Measurements from ENCODE around the gene TELO2. TPM values are rescaled to one million over a fixed set of nuclear protein-coding genes. Genes with fewer than 3 reads are reported as not detected.

Gene TELO2
- total RNA-seq, 4 donors from 2014 or later = 22.2 to 98.1 (median 49.6) TPM

- Histone ChIP-seq H3K27ac (no peak overlapping the region), H3K36me3 (peaks cover 0 to 38% (median 17%) of the 10 kb centered on the region in 4 donors), H3K4me1 (peaks cover 0 to 10% (median 8%) of the 10 kb centered on the region in 4 donors), H3K4me3 (no peak overlapping the region), H3K27me3 (no peaks in the 10 kb centered on the region), H3K9me3 (no peaks in the 10 kb centered on the region)
- in situ Hi-C loops (cut with MboI; ENCODE audit: low pct_ligation_motif_present in 1 of 4, low pct_unique_long_range_greater_than_20kb in 1 of 4, low sequenced_read_pairs in 3 of 4) (no loop called here), intact Hi-C loops (cut with DNase I; ENCODE audit: low total_unique reads) (no loop called here)
- no peak for DNase-seq
- whole genome bisulfite sequencing, 2 donors (ENCODE audit: low coverage in 1 of 2) = 89 to 92% methylated on average over 7 to 23 of the region's 35 CpGs
- TF ChIP-seq CTCF (IDR thresholded peaks at IDR 0.05) = no peak
- TF ChIP-seq POLR2A (IDR thresholded peaks at IDR 0.05) = no peak
- TF ChIP-seq POLR2AphosphoS5 (IDR thresholded peaks at IDR 0.05) = no peak
- TF ChIP-seq EP300 (IDR thresholded peaks at IDR 0.05; ENCODE audit: low read depth) = no peak
Observed at GRCh38 chr16:1498899-1499676, 5.9 kb downstream of the TELO2 start.

- peaks cover 0 to 1% (median under 1%) of the 10 kb centered on the region in 4 donors for H3K4me1 ChIP-seq
- TF ChIP-seq EP300 (IDR thresholded peaks at IDR 0.05; ENCODE audit: low read depth) (no peak), CTCF (IDR thresholded peaks at IDR 0.05) (no peak), POLR2A (IDR thresholded peaks at IDR 0.05) (no peak), POLR2AphosphoS5 (IDR thresholded peaks at IDR 0.05) (no peak)
- H3K36me3 ChIP-seq = peaks cover 0 to 38% (median 17%) of the 10 kb centered on the region in 4 donors
- no peaks in the 10 kb centered on the region for H3K27me3 ChIP-seq
- DNase-seq = no peak
- no peak overlapping the region for H3K27ac ChIP-seq
- 80 to 94% methylated on average over 2 to 36 of the region's 36 CpGs for WGBS, 2 donors (ENCODE audit: low coverage in 1 of 2)
- in situ Hi-C loops (cut with MboI; ENCODE audit: low pct_ligation_motif_present in 1 of 4, low pct_unique_long_range_greater_than_20kb in 1 of 4, low sequenced_read_pairs in 3 of 4) (no loop called here), intact Hi-C loops (cut with DNase I; ENCODE audit: low total_unique reads) (no loop called here)
- no peaks in the 10 kb centered on the region for H3K9me3 ChIP-seq
- H3K4me3 ChIP-seq = no peak overlapping the region
Observed at GRCh38 chr16:1499756-1500464, 6.8 kb downstream of the TELO2 start.

- in situ Hi-C loops (cut with MboI; ENCODE audit: low pct_ligation_motif_present in 1 of 4, low pct_unique_long_range_greater_than_20kb in 1 of 4, low sequenced_read_pairs in 3 of 4) (no loop called here), intact Hi-C loops (cut with DNase I; ENCODE audit: low total_unique reads) (no loop called here)
- WGBS, 2 donors (ENCODE audit: low coverage in 1 of 2) = 93% methylated on average over 26 of the region's 44 CpGs; no CpG with 5 or more reads in 1 of the 2 donors
- no peaks in the 10 kb centered on the region for H3K4me1 ChIP-seq
- DNase-seq = no peak
- no peaks in the 10 kb centered on the region for H3K9me3 ChIP-seq
- H3K27me3 ChIP-seq = no peaks in the 10 kb centered on the region
- peaks cover 0 to 38% (median 17%) of the 10 kb centered on the region in 4 donors for H3K36me3 ChIP-seq
- TF ChIP-seq POLR2AphosphoS5 (IDR thresholded peaks at IDR 0.05) (no peak), POLR2A (IDR thresholded peaks at IDR 0.05) (no peak), CTCF (IDR thresholded peaks at IDR 0.05) (no peak), EP300 (IDR thresholded peaks at IDR 0.05; ENCODE audit: low read depth) (no peak)
- no peak overlapping the region for H3K4me3 ChIP-seq
- H3K27ac ChIP-seq = no peak overlapping the region
Observed at GRCh38 chr16:1500465-1501150, 7.4 kb downstream of the TELO2 start.

- 95% methylated on average over 20 of the region's 23 CpGs; no CpG with 5 or more reads in 1 of the 2 donors for WGBS, 2 donors (ENCODE audit: low coverage in 1 of 2)
- H3K36me3 ChIP-seq = peaks cover 0 to 38% (median 17%) of the 10 kb centered on the region in 4 donors
- no peaks in the 10 kb centered on the region for H3K9me3 ChIP-seq
- no peak for DNase-seq
- TF ChIP-seq EP300 (IDR thresholded peaks at IDR 0.05; ENCODE audit: low read depth) (no peak), CTCF (IDR thresholded peaks at IDR 0.05) (no peak), POLR2A (IDR thresholded peaks at IDR 0.05) (no peak), POLR2AphosphoS5 (IDR thresholded peaks at IDR 0.05) (no peak)
- H3K27me3 ChIP-seq = no peaks in the 10 kb centered on the region
- intact Hi-C loops (cut with DNase I; ENCODE audit: low total_unique reads) (no loop called here), in situ Hi-C loops (cut with MboI; ENCODE audit: low pct_ligation_motif_present in 1 of 4, low pct_unique_long_range_greater_than_20kb in 1 of 4, low sequenced_read_pairs in 3 of 4) (no loop called here)
- H3K4me3 ChIP-seq = no peak overlapping the region
- no peaks in the 10 kb centered on the region for H3K4me1 ChIP-seq
- no peak overlapping the region for H3K27ac ChIP-seq
Observed at GRCh38 chr16:1501630-1502029, 8.5 kb downstream of the TELO2 start.
